GM21381 (cell line): ENCODE measurements around the gene CDK5RAP1.

Source experiments
- ATAC-seq: cut with Tn5 transposase; IDR thresholded peaks from one replicate; pipeline ENCODE4 v1.9.1; 2021; ENCODE audit warnings: mild to moderate bottlenecking, moderate library complexity; ENCODE audit not compliant: unreplicated experiment

CDK5RAP1 gene

DNA sequence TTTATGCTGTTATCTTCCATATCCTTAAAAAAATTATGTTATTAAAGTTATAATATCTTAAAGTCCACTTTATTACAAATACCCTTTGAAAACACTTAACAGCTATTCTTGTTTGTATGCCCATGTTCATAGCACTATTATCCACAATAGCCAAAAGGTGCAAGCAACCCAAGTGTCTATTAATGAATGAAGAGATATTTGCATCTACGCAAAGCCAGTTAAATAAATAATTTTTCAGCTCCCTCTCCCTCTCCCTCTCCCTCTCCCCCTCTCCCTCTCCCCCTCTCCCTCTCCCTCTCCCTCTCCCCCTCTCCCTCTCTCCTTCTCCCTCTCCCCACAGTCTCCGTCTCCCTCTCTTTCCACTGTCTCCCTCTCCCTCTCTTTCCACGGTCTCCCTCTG lies 13.1 kb downstream of the CDK5RAP1 start:
- ATAC-seq = no peak

- no peak for ATAC-seq
Measured at GRCh38 chr20:33387177-33387576, 14.1 kb downstream of the CDK5RAP1 start.

- ATAC-seq = no peak
Measured at GRCh38 chr20:33386673-33387072, 14.6 kb downstream of the CDK5RAP1 start.

DNA sequence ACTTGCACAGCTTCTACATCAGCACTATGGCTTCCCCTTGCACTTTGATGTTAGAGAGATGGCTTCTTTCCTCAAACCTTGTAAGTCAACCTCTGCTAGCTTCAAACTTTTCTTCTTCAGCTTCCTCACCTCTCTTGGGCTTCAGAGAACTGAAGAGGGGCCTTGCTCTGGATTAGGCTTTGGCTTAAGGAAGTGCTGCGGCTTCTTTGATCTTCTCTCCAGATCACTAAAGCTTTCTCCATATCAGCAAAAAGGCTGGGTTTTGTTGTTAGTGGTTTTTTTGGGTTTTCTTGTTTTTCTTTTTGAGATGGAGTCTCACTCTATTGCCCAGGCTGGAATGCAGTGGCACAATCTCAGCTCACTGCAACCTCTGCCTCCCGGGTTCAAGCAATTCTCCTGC lies 24.0 kb downstream of the CDK5RAP1 start:
- ATAC-seq = no peak

- ATAC-seq = no peak
Measured at GRCh38 chr20:33373735-33374605, 27.3 kb downstream of the CDK5RAP1 start.

GRCh38 chr20:33372993-33373441 lies 28.3 kb downstream of the CDK5RAP1 start:
- ATAC-seq = no peak

GRCh38 chr20:33370291-33370690 lies 31.0 kb downstream of the CDK5RAP1 start:
- ATAC-seq = no peak

DNA sequence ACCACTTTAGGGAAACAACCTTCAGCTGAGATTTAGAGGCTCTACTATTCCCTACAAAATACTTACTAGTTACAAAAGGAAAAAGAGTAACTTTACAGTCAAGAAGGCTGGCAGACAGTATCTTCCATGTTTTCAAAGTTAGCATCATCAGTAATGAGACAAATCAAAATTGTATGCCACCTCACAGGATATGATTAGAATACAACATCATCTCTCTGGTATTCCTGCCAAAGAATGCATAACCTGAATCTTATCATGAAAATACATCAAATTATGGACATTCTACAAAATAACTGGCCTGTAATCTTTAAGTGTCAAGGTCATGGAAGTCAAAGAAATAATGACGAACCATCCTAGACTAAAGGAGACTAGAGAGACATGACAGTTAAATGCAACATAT lies 38.4 kb downstream of the CDK5RAP1 start:
- ATAC-seq = no peak

GRCh38 chr20:33359399-33360261 lies 41.7 kb downstream of the CDK5RAP1 start:
- no peak for ATAC-seq

GRCh38 chr20:33353013-33353402 lies 48.3 kb downstream of the CDK5RAP1 start:
- no peak for ATAC-seq

DNA sequence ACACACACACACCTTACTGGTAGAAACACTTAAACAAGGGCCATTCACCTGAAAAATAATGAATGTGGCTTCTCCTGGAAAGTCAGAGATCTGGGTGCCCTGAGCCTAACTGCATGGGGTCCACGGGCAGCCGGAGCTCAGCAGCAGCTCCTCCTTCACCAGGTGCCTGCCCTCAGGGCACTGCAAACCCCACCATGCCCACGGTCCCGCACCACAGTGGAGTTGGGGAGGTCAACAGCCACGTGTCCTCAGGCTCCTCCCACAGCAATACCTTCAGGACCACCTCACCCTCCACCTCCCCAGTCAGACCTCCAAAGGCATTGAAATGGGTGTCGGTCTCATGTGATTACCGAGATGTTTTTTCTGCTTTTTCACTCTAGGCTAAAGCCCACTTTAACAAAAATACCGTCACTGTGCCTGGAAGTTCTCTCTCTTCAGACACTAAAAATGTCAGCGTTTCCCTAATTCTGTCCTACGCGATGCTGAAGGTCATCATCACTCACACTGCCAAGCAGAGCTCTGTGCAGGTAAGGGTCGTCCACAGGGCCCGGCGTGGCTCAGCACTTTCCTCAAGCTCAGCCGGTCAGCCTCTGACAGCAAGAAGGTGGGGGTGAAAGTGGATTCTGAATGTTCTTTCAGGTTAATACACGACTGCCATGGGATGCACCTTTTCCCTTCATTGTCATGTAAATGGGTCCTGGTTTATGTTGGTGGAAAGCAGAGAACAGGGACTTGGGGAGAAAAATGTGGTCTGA lies 48.9 kb downstream of the CDK5RAP1 start:
- ATAC-seq = no peak

DNA sequence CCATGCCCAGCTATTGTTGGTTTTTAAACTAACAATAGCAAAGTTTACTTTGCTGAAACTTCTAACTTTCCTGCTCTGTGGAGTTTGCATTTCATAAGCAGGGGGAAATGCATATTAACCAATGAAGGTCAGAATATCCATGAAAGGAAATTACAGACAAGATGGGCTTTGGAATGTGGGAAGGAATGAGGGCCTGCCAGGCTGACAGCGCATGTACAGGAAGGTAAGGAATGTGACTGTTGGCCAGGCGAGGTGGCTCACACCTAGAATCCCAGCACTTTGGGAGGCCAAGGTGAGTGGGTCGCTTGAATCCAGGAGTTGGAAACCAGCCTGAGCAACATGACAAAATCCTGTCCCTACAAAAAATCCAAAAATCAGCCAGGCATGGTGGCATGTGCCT lies 49.6 kb downstream of the CDK5RAP1 start:
- no peak for ATAC-seq

GRCh38 chr20:33349493-33349892 lies 51.8 kb downstream of the CDK5RAP1 start:
- no peak for ATAC-seq

GRCh38 chr20:33348136-33348937 lies 53.0 kb downstream of the CDK5RAP1 start:
- ATAC-seq = no peak

DNA sequence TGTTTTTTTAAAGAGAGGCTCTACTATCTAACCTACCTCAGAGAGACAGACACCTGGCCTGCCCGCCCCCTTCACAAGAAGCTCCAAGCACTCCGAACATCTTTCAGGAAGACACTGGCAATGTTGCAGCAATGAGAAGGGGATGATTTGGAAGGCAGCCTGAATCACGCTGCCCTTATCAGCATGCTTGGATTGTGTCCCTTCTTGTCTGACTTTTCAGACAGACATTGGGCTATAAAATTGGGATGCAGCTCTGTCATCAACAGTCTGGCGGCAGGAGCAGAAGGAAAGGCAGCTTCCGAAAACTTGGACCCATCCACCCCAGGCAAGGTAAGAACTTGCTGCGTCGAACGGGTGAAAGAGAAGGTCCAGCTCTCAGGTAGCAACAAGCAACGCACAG lies 56.0 kb downstream of the CDK5RAP1 start:
- ATAC-seq = no peak

DNA sequence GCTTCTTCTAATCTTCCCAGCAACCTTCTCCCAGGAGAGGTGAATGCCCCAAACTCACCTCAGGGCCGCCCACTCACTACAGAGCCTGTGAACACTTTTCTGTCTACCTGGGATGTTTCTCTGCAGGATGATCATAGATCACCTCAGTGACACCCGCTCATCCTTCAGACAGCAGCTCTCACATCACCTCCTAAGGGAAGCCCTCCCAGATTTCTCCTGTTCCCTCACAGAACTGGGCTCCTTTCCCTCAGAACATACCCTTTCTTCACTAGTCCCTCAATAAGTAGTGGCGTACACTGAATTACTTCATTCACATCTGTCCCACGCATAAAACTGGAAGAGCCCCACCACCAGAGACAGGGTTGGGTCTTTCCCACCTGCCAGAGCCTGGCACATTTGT lies 57.8 kb downstream of the CDK5RAP1 start:
- ATAC-seq = no peak

DNA sequence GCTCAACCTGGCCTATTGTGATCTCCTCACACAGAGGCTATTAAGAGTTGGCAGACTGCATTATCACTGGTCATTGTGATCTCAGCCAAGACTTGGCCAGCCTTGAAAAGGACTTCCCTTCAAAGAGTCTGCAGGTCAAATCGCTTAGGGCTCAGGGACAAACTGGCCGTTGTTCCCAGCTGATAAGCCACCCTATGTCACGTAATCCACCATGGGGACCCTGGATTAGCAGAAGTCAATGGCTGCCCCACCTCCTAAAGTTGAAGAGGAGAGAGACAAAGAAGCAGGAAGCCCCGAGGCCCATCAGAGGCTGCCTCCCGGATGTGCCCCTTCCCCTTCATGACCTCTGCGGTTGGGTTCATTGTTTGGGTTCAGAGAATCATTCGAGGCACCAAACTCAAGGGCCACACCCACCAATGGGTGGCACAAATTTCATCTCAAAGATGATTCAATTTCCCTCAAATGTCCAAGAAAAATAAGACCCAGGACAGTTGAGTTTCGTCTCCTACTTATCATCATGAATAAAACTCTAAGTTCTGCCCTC lies 61.7 kb downstream of the CDK5RAP1 start:
- ATAC-seq = no peak

- no peak for ATAC-seq
Measured at GRCh38 chr20:33338467-33339258, 62.7 kb downstream of the CDK5RAP1 start.

- ATAC-seq = no peak
Measured at GRCh38 chr20:33337531-33338165, 63.7 kb downstream of the CDK5RAP1 start.
